ENCODE results near the gene IGF2. TPM values are rescaled to one million over a fixed set of nuclear protein-coding genes. Genes with fewer than 3 reads are reported as not detected.
A peak's percentile ranks its signal among the peaks of the same experiment; 100 is the strongest.

IGF2 gene
- total RNA-seq, 5 donors from 2014 or later (not counting 1 experiment from before 2014, with no cell fraction given) = 0.30 to 0.98 (median 0.60) TPM; not detected in 1

DNA sequence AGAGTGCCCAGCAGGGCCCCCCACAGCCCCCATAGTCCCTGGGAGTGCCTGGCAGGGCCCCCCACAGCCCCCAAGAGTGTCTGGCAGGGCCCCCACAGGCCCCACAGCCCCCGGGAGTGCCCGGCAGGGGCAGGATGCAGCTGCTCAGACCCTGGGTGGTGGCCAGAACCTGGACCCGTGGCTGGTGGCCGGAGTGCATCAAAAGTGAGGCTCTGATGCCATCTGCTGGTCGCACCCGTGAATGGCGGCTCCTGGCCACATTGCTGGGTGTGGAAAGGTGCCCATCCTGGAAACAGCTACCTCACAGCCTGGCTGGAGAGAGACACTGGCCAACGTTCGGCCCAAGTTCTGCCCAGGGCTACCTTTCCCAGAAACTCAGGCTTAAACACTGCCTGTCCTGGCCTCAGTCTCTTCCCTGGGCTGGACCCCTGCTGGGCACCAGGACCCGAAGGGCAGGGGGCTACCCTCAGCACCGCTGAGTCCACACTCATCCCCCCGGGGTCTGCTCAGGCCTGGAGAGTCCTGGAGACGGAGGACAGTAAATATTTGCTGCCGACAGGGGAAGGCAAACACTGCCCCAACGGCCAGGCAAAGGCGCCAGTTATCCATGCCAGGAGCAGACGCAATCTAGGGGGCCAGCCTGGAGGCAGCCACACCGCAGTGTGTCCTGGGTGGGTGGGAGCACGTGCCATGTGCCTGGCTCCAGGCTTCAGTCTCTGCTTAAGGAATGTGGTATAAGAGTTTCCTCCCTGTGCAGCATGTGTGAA lies 17.4 kb upstream of the IGF2 start:
- ATAC-seq (replicated peaks in 1 of 4) (no peak), DNase-seq (peak in 29 of 35 experiments; percentile 12 to 61 (median 39))
- 39% methylated on average over 19 of the region's 19 CpGs for WGBS (ENCODE audit: insufficient coverage)
- H3K4me3 ChIP-seq (ENCODE audit: control insufficient read depth in 1 of 2, extremely low read depth in 1 of 2, low read length in 1 of 2) = no peak overlapping the region
- ChIA-PET CTCF (interaction anchor here in 1 of 2 donors (0.6 to 1.2 kb wide), 2 partner anchors 120 to 362 kb away, joined by 3 to 9 read pairs; no protein-coding TSS in a partner anchor), POLR2A (no interaction called here)
- no peak overlapping the region for H3K27ac ChIP-seq (ENCODE audit: low read length)
- Mint-ChIP-seq H3K27me3 (peaks cover 0 to 5% of the 10 kb centered on the region in 2 donors), H3K4me1 (peaks cover 4 to 7% (median 4%) of the 10 kb centered on the region in 3 donors), H3K36me3 (no peaks in the 10 kb centered on the region), H3K27ac (no peak overlapping the region), H3K9me3 (no peaks in the 10 kb centered on the region), H3K4me3 (no peak overlapping the region)
- H3K4me1 ChIP-seq (ENCODE audit: control insufficient read depth in 1 of 2, extremely low read depth in 1 of 2, insufficient read depth in 2 of 2, low read length in 2 of 2) = peaks cover 0 to 11% of the 10 kb centered on the region in 2 experiments
- H3K9me3 ChIP-seq = no peaks in the 10 kb centered on the region
- H3K36me3 ChIP-seq (ENCODE audit: control insufficient read depth in 2 of 2, extremely low read depth in 1 of 2, insufficient read depth in 1 of 2, low read length in 1 of 2) = no peaks in the 10 kb centered on the region
- peaks cover 0 to 47% of the 10 kb centered on the region in 2 experiments for H3K27me3 ChIP-seq (replicated peaks in 1 of 2; ENCODE audit: control insufficient read depth in 2 of 2, extremely low read depth in 1 of 2, insufficient read depth in 2 of 2, low read length in 1 of 2)

DNA sequence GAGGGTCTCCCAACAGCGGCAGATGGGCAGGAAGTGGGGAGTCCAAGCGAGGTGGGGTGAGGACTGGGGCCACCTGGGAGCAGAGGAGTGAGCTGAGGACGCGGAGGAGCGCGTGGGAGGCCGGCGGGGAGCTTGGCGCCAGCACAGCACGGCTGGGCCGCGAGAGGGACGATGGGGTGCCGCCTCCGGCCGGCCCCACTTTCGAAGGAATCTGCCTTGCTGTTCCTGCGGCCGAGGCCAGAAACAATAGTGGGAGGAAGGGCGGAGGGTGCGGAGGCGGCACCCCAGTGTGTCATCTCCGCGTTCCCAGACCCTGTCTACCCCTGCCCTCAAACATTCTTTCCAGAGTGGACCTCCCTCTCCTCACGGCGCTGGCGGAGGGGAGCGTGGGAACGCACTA lies 16.3 kb upstream of the IGF2 start:
- H3K9me3 ChIP-seq = no peaks in the 10 kb centered on the region
- 75% methylated on average over 10 of the region's 29 CpGs for WGBS (ENCODE audit: insufficient coverage)
- H3K36me3 Mint-ChIP-seq = no peaks in the 10 kb centered on the region
- no peak overlapping the region for H3K27ac ChIP-seq (ENCODE audit: low read length)
- H3K4me1 ChIP-seq (ENCODE audit: control insufficient read depth in 1 of 2, extremely low read depth in 1 of 2, insufficient read depth in 2 of 2, low read length in 2 of 2) = peaks cover 0 to 15% of the 10 kb centered on the region in 2 experiments
- peaks cover 5 to 9% (median 6%) of the 10 kb centered on the region in 3 donors for H3K4me1 Mint-ChIP-seq
- ATAC-seq (replicated peaks in 1 of 4) (no peak), DNase-seq (no peak)
- POLR2A ChIA-PET = no interaction called here
- no peak overlapping the region for H3K4me3 ChIP-seq (ENCODE audit: control insufficient read depth in 1 of 2, extremely low read depth in 1 of 2, low read length in 1 of 2)
- H3K4me3 Mint-ChIP-seq = no peak overlapping the region
- no peaks in the 10 kb centered on the region for H3K36me3 ChIP-seq (ENCODE audit: control insufficient read depth in 2 of 2, extremely low read depth in 1 of 2, insufficient read depth in 1 of 2, low read length in 1 of 2)
- H3K27me3 ChIP-seq (replicated peaks in 1 of 2; ENCODE audit: control insufficient read depth in 2 of 2, extremely low read depth in 1 of 2, insufficient read depth in 2 of 2, low read length in 1 of 2) = peaks cover 0 to 50% of the 10 kb centered on the region in 2 experiments
- peaks cover 8 to 15% of the 10 kb centered on the region in 2 donors for H3K27me3 Mint-ChIP-seq
- CTCF ChIA-PET = interaction anchor here in 1 of 2 donors (0.6 kb wide), 1 partner anchor 360 kb away, joined by 9 read pairs; no protein-coding TSS in a partner anchor
- H3K9me3 Mint-ChIP-seq = no peaks in the 10 kb centered on the region
- no peak overlapping the region for H3K27ac Mint-ChIP-seq

DNA sequence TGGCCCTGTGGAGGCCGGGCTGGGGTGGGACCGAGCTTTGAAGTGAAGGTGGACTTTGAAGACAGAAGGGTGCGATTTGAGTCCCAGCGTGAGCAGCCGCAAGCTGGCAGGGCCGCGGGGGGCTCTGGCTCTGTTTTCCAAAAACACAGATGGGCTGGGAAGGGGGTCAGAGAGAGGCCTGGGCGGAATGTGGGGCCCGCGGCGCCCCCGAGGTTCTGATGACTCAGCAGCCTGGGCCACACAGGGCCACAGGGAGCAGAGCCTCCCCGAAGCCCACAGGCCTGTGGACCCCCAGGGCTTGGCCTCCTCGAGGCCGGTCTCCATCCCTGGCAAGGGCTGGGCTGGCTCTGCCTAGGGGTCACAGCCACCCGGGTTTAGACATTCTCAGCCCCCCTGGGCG lies 15.7 kb upstream of the IGF2 start:
- no peak for DNase-seq
- Mint-ChIP-seq H3K27me3 (peaks cover 15 to 20% of the 10 kb centered on the region in 2 donors), H3K36me3 (no peaks in the 10 kb centered on the region), H3K4me1 (peaks cover 5 to 9% (median 6%) of the 10 kb centered on the region in 3 donors), H3K4me3 (no peak overlapping the region), H3K9me3 (no peaks in the 10 kb centered on the region), H3K27ac (no peak overlapping the region)
- Histone ChIP-seq H3K36me3 (ENCODE audit: control insufficient read depth in 2 of 2, extremely low read depth in 1 of 2, insufficient read depth in 1 of 2, low read length in 1 of 2) (no peaks in the 10 kb centered on the region), H3K27ac (ENCODE audit: low read length) (no peak overlapping the region), H3K9me3 (no peaks in the 10 kb centered on the region), H3K4me3 (ENCODE audit: control insufficient read depth in 1 of 2, extremely low read depth in 1 of 2, low read length in 1 of 2) (no peak overlapping the region), H3K4me1 (ENCODE audit: control insufficient read depth in 1 of 2, extremely low read depth in 1 of 2, insufficient read depth in 2 of 2, low read length in 2 of 2) (peaks cover 0 to 15% of the 10 kb centered on the region in 2 experiments), H3K27me3 (replicated peaks in 1 of 2; ENCODE audit: control insufficient read depth in 2 of 2, extremely low read depth in 1 of 2, insufficient read depth in 2 of 2, low read length in 1 of 2) (peaks cover 0 to 57% of the 10 kb centered on the region in 2 experiments)
- no peak for ATAC-seq (replicated peaks in 1 of 4)
- ChIA-PET CTCF (interaction anchor here in 1 of 2 donors (1.7 kb wide), 1 partner anchor 126 kb away, joined by 3 read pairs; no protein-coding TSS in a partner anchor), POLR2A (no interaction called here)
- WGBS (ENCODE audit: insufficient coverage) = 79% methylated on average over 17 of the region's 17 CpGs

DNA sequence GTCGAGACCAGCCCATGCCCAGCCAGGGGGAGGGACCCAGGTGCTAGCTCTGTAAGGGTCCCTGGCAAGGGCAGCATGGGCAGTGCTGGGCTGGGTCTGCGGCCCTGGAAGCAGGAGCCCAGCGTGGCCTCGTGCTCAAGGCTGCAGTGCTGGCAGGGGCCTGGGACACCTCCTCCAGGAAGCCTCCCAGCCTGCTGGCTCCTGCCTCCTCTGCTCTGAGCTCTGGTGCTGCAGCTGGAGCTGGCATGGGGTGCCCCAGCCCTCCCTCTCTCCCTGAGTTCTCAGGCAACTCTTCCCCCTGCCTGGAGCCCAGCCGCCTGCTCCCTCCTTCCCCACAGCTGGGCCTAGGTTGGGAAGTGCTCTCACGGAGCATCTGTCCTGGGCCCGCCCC lies 15.0 kb upstream of the IGF2 start:
- Mint-ChIP-seq H3K27me3 (peaks cover 16 to 22% of the 10 kb centered on the region in 2 donors), H3K4me3 (no peak overlapping the region), H3K4me1 (peaks cover 5 to 9% (median 6%) of the 10 kb centered on the region in 3 donors), H3K36me3 (no peaks in the 10 kb centered on the region), H3K27ac (no peak overlapping the region), H3K9me3 (no peaks in the 10 kb centered on the region)
- Histone ChIP-seq H3K4me3 (ENCODE audit: control insufficient read depth in 1 of 2, extremely low read depth in 1 of 2, low read length in 1 of 2) (no peak overlapping the region), H3K36me3 (ENCODE audit: control insufficient read depth in 2 of 2, extremely low read depth in 1 of 2, insufficient read depth in 1 of 2, low read length in 1 of 2) (no peaks in the 10 kb centered on the region), H3K9me3 (no peaks in the 10 kb centered on the region), H3K27ac (ENCODE audit: low read length) (no peak overlapping the region), H3K4me1 (ENCODE audit: control insufficient read depth in 1 of 2, extremely low read depth in 1 of 2, insufficient read depth in 2 of 2, low read length in 2 of 2) (peaks cover 0 to 15% of the 10 kb centered on the region in 2 experiments), H3K27me3 (replicated peaks in 1 of 2; ENCODE audit: control insufficient read depth in 2 of 2, extremely low read depth in 1 of 2, insufficient read depth in 2 of 2, low read length in 1 of 2) (peaks cover 0 to 64% of the 10 kb centered on the region in 2 experiments)
- ChIA-PET POLR2A (interaction anchor here in 1 of 2 donors (0.5 kb wide), 1 partner anchor 442 kb away, joined by 7 read pairs; no protein-coding TSS in a partner anchor), CTCF (interaction anchor here (0.6 to 3.2 kb wide), 6 partner anchors 8 to 686 kb away, joined by 3 to 25 read pairs (median 3); partner anchors contain the start of gene TSSC4 (in 1 of the 2))
- no peak for ATAC-seq (replicated peaks in 1 of 4)
- 79% methylated on average over 5 of the region's 7 CpGs for WGBS (ENCODE audit: insufficient coverage)
- no peak for DNase-seq

DNA sequence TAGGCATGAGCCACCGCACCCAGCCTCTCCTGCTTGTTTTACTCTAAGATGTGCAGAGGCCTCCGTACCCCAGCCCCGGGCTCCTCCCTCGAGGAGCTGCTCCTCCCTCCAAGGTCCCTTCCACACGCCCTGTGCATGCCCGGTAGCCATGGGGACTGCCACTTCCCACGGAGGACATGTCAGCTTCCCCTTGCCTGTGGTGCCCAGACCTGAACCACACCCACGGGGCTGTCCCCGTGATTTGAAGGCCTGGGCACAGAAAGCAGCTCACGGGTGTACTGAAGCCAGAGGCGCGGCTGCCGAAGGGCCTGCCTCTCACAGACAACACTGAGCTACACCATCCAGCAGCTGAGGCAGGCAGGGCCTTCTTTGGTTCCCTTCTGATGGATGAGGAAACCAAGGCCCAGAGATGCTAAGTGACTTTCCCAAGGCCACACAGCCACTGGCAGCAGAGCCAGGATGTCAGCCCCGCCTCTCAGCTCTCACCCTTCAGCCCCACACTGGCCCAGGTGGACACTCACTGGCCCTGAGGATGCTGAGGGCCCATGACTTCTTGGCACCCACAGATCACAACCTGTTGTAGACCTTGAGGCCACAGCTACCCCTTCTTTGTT lies 14.5 kb upstream of the IGF2 start:
- no peaks in the 10 kb centered on the region for H3K36me3 Mint-ChIP-seq
- peaks cover 5 to 9% (median 6%) of the 10 kb centered on the region in 3 donors for H3K4me1 Mint-ChIP-seq
- peaks cover 20 to 27% of the 10 kb centered on the region in 2 donors for H3K27me3 Mint-ChIP-seq
- Histone ChIP-seq H3K4me1 (ENCODE audit: control insufficient read depth in 1 of 2, extremely low read depth in 1 of 2, insufficient read depth in 2 of 2, low read length in 2 of 2) (peaks cover 0 to 15% of the 10 kb centered on the region in 2 experiments), H3K9me3 (no peaks in the 10 kb centered on the region), H3K27me3 (replicated peaks in 1 of 2; ENCODE audit: control insufficient read depth in 2 of 2, extremely low read depth in 1 of 2, insufficient read depth in 2 of 2, low read length in 1 of 2) (peaks cover 0 to 65% of the 10 kb centered on the region in 2 experiments), H3K4me3 (ENCODE audit: control insufficient read depth in 1 of 2, extremely low read depth in 1 of 2, low read length in 1 of 2) (no peak overlapping the region), H3K27ac (ENCODE audit: low read length) (no peak overlapping the region), H3K36me3 (ENCODE audit: control insufficient read depth in 2 of 2, extremely low read depth in 1 of 2, insufficient read depth in 1 of 2, low read length in 1 of 2) (no peaks in the 10 kb centered on the region)
- ChIA-PET CTCF (interaction anchor here (0.6 to 4.8 kb wide), 7 partner anchors 8 to 685 kb away, joined by 3 to 41 read pairs (median 3); partner anchors contain the start of gene TSSC4 (in 1 of the 2)), POLR2A (interaction anchor here in 1 of 2 donors (0.5 kb wide), 1 partner anchor 441 kb away, joined by 7 read pairs; no protein-coding TSS in a partner anchor)
- H3K4me3 Mint-ChIP-seq = no peak overlapping the region
- WGBS (ENCODE audit: insufficient coverage) = 55% methylated on average over 13 of the region's 14 CpGs
- DNase-seq (no peak), ATAC-seq (replicated peaks in 1 of 4) (no peak)
- H3K27ac Mint-ChIP-seq = no peak overlapping the region
- H3K9me3 Mint-ChIP-seq = no peaks in the 10 kb centered on the region

Data from T-cell (primary cell).